Medulla oblongata (tissue), 1 donor: ENCODE measurements around the gene AMN1.
"Not testable (repeated sequence)": the region's sequence is repeated elsewhere in the genome, so short reads cannot be mapped to it uniquely, and the experiment has no call there.

Experiments
- DNase-seq: peaks from one replicate; pipeline ENCODE4 v3.0.0-alpha.2; 2015; ENCODE audit errors: extremely low spot score

AMN1 gene

DNA sequence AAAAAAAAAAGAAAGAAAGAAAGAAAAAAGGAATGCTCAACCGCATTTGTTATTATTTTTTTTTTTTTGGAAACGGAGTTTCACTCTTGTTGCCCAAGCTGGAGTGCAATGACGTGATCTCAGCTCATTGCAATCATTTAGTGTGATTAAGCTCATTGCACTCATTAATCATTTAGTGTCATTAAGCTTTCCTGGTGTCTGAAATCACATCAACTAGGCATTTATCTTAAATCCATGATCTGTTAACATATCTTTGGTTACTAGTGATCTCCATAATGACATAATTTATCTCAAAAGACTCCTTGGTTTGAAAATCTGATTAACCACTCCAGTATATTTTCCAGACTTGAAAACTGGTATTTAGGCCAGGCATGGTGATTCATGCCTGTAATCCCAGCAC lies 43.0 kb downstream of the AMN1 start:
- no peak for DNase-seq

DNA sequence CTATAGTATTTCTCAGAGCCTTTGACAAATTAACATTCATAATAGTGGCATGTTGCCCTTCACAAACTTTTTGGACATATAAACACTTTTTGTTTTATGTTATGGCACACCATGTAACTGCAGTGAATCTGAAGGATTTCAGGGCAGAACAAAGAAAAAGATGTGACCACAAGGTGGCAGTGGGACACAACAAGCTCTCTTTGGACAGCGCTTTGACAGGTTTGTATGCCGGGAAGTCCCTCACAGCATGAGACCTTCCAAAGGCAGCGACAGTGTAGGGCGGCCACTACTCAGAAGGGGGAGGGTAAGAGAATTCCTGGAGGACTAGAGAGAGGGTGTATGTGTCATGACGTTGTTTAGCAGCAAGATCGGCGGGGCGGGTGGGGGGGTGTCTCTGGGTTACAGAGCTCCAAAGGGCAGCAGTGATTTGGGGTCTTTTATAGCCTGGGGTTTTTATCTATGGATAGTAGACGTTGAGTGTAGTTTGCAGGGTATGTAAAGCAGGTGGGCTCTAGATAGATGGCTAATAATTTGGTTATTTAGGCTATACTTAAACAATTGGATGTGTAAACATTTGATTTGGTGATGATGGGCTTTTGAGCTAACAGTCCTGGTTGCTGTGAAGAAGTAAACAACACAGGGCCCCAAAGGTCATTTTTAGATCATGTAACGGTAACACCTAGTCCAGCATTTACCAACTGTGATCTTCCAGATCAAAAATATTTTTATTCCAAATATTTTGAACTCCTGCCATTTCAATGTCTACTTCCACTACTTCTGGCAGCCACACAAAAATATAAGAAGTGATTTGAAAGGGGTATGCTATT lies 46.5 kb downstream of the AMN1 start:
- DNase-seq = peak; percentile 59

DNA sequence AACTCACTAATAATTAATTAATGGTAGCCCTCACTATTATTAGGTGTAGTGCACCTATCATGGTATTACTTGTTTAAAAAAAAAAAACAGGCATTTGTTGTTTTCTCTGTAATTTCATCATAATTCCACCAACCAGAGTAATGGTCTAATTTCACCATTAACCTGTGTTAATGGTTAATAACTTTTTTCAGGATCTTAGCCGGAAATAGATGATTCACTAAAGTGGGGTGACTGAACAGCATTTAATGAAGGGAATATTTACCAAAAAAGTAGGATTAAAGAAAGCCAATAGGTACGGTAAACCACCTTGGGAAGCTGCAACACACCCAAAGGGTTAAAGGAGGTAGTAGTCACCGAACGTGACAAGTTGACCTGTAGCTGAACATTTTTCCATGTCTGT lies 56.3 kb downstream of the AMN1 start:
- no peak for DNase-seq

DNA sequence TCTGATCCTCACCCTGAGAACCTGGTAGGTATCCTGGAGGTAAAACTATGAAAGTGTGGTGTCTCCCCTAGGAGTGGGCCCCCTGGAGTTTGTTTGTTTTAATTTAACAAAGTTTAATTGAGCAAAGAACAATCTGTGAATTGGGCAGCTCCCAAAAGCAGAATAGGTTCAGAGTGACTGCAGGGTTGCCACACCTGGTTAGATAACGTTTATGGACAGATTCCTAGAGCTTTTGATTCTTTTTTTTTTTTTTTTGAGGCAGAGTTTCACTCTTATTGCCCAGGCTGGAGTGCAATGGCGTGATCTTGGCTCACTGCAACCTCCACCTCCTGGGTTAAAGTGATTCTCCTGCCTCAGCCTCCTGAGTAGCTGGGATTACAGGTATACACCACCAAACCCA lies 59.2 kb downstream of the AMN1 start:
- not testable (repeated sequence) for DNase-seq

DNA sequence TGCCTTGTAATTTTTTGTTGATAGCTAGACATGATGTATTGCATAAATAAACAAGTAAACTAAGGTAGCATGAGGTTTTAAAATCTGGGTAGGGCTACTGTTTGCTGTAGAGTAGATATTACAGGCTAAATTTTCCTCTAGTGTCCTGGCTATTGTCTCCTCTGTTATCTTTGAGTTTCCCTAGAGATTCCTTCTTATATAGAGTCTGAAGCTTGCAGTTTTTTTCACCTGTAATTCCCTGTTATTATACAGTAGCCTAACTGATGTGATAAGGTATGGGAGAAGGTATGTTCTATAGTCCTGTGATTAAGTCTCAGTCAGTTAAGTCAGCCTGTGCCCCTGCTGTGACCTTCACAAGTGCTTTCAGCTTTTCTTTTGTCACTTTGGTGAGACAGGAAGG lies 59.8 kb downstream of the AMN1 start:
- no peak for DNase-seq

DNA sequence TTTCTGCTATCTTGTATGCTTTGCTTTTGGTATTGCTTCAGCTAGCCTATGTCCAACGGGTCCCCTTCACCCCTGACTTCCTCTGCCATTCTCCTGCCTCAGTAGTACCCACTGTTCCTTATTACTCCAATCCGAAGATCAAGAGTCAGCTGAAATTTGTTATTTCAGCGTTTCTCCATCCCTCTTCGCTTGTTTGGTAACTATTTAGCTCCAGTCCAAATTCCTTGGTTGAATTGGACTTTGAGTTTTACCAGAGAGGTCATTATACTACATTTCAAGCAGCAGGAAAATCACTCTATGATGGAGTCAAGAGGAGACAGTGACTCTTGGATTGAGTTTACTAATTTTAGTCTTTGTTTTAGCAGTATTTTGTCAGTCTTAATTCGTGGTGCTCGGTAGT lies 64.8 kb downstream of the AMN1 start:
- DNase-seq = no peak

DNA sequence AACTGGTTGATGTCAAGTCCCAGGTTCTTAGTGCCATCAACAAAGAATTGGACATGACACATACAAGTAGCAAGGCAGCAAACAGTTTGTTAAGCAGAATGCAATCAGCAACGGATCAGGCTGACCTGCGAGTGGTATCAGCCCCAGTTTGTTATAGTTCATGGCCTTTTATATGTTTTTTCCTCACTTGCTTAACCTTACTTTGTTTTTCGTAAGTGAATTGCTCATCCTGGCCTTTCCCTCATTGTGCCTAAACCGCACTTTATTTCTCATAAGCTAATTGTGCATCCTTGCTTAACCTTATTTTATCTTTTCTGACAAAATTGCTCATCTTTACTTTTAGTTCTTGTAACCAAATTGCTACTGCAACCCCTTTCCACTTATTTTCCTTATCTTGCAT lies 65.2 kb downstream of the AMN1 start:
- DNase-seq = no peak

DNA sequence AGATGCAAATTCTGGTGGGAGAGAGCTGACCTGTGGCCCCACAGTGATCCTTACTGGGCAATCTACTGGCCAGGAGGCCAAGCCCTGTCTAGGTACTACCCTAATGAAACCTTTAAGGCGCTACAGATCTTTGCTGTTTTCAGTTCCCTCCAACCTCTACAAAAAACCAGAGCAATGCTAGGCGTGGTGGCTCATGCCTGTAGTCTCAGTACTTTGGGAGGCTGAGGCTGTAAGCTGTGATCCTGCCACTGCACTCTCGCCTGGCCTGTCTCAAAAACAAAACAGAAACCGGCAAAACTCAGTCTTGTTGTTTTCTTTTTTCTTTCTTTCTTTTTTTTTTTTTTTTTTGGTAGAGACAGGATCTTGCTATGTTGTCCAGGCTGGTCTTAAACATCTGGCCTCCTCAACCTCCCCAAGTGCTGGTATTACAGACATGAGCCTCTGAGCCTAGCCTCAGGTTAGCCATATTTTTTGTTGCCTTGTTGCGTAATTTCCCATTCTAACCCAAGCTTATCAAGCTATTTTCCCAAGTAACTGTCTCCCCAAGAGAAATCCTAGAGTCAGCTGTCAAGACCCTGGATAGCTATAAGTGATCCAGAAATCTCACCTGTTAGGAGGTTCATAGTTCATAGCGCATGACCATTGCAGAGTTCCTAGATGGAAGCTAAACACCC lies 66.5 kb downstream of the AMN1 start:
- DNase-seq = no peak

DNA sequence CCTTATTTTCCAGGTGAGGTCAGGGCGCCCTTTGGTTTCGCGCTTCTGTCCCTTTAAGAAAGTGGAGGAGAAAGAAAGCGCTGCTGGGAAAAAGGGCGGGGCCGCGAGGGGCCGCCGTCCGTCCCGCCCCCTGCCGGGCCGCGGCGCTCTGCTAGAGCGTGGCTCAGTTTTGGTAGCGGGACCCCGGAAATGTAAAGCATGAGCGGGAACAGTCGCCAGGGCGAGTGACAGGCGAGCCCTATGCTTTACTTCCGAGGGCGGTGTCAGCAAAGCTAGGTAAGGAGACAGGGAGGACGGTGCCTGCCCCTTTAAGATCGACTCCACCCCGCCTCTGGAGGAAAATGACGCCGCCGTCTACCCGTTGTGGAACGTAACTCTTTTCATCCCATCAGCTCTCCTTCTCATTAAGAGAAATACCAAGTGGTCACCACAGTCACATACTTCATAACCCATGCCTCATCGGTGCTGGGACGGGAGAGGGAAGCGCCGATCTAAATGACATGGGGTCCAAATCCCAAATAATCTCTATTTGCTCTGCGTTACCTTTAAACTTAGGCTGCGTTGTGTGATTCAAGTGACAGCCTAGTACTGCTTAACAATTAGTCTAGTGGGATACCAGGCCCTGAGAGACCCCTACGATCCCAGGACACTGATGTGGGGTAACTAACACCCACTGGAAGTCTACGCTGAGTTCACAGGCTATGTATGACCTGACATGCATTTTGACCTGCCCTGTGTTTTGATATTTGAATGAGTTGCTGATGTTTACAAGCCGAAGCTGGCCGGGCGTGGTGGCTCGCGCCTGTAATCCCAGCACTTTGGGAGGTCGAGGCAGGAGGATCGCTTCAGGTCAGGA lies 69.5 kb downstream of the AMN1 start, which contains the start of gene ETFBKMT:
TSS of gene ETFBKMT (plus strand) at position 602 of the 856 bp plus-strand sequence. CDS start 2,266 bp downstream, outside the sequence.
- DNase-seq = peak; percentile 93

DNA sequence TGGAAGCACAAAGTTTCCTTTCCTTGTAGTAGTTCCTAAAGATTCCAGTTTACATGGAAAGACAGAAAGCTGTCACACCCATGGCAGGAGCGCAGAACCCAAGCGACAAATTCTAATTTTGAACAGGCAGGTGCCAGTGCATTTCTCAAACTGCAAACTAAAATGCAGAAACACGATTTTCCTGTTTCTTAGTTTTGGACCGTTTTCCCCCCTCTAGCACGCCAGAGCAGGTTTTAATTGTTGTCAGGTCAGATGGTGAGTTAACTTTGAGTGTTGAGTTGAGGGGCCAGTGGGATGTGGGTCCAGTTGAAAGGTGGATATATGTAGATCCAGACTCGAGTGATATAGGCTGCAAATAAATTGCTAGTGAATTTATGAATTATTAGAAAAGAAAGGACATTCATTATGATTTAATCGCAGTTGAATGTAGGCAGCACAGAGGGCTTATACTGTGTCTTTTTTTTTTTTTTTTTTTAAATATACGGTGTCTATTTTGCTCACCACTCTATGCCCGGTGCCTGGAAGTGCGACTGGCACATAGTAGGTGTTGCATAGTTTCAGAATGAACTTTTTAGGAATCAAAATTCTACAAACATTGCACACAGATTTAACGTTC lies 70.2 kb downstream of the AMN1 start:
- DNase-seq = no peak

DNA sequence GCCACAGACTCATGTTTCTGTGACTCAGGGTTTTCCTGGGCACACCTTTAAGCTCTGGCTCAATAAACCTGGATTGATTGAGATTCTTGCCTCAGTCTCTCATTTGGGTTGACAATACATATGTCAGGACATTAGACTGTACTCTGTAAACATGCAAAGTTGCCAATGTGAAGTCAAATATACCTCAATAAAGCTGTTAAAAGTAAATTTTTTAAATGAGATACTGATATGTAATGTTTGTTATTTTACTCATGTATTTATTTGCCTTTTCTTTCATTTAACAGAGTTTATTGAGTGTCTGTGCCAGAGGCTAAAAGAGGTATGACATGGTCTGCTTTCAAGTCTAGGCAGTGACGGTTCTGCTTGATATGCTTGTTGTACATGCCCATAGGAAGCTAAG lies 73.0 kb downstream of the AMN1 start:
- no peak for DNase-seq

DNA sequence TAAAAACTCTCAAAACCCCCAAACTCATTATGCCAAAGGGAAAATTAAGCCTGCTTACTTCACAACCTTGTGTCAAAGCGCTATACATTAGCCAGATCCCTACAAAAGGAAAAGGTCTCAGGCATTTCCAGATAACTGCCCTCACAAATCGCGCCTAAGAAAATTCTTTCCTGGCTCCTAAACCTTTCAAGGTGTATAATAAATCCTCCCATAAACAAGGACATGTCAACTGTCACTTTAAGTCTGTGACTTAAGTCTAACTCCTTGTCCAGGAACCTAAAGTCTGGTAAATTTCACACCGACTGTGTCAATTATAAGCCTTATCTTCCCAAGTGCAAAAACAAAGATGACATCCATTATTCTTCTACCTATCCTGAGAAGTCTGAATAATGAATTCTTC lies 73.6 kb downstream of the AMN1 start:
- no peak for DNase-seq

DNA sequence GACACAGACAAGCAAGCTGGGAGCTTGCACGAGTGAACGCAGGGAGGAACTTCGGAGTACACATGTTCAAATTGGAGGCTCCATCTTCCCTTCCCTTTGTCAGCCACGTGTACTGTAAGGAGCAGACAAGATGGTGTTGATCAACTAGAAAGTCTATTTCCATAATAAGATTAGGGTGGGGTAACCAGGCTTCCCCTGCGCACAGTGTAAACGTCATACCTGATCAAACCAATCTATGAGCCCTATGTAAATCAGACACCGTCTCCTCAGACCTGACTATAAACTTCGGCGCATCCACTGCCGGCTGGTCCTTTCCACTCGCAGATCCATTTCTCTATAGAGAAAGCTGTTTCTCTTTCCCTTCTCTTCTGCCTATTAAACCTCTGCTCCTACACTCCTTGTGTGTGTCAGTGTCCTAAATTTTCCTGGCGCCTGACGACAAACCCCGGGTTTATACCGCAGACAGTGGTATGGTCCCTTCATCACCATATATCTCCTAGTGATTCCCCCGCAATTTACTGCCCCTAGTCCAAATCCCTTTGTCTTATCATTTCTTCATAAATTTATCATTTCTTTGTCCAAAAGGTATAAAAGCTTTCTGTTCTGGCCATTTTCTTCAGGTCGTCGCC lies 76.8 kb downstream of the AMN1 start:
- DNase-seq = no peak

DNA sequence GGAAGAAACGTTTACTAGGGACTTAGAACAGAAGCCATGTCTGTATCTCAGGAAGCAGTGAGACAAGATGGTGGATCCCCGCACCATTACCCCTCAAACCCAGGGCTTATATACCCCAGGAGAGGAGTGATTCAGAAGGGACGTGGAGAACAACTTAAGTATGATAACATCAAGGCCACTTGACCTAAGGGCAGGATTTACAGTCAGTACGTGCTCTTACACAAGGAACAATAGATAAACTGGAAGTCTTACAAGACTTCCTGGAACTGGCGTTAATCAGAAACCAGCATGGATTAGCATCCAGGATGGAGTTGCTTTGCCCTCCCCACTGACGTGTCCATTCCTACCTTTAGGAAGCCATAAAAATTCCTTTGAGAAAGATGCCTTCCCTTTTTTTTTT lies 77.9 kb downstream of the AMN1 start:
- DNase-seq = no peak

DNA sequence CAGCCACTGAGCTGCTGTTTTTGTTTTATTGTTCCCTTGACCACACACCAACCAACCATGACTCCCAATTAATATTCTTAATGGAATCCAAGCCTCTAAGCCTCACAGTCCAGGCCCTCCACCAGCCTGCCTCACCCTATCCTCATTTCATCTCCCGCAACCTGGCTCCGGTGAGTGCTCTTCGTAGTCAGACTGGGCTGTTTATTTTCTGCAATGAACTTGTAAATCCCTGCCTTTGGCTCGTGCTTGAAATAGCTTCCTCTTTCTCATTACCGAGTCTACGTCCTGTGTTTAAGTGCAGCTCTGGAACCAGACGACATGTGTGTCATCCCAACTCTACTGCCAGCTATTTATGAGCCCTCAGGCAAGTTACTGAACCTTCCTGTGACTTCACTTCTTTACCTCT lies 81.7 kb downstream of the AMN1 start:
- DNase-seq = no peak

DNA sequence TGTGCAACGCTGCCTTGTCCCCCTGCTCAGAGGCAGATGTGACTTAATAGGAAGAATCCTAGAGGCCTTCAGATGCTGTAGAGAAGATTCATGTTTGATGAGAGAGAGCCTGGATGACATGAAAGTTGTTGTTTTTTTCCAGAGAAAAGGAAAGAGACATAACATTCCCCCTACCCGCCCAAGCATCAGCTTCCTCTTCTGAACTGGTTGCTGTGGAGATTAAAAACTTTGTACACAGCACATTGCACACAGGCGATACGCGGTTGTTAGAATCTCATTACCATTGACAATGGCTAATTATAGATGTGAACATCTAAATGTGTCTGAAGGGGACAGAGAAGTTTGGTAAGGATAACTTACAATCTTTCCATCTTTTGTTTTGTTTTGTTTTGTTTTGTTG lies 82.9 kb downstream of the AMN1 start:
- DNase-seq = no peak

DNA sequence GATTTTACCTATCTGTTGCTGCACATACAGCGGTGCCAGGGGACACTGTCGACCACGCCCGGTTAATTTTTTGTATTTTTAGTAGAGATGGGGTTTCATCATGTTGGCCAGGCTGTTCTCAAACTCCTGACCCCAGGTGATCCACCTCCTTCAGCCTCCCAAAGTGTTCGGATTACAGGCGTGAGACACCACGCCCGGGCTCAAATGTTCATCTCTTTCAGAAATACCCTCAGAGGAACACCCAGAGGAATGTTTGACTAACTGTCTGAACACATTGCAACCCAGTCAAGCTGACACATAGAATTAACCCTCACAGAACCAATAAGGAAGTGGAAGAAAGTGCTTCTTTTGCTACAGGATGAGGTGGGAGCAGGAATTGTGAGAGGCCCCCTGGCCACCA lies 84.3 kb downstream of the AMN1 start:
- no peak for DNase-seq

DNA sequence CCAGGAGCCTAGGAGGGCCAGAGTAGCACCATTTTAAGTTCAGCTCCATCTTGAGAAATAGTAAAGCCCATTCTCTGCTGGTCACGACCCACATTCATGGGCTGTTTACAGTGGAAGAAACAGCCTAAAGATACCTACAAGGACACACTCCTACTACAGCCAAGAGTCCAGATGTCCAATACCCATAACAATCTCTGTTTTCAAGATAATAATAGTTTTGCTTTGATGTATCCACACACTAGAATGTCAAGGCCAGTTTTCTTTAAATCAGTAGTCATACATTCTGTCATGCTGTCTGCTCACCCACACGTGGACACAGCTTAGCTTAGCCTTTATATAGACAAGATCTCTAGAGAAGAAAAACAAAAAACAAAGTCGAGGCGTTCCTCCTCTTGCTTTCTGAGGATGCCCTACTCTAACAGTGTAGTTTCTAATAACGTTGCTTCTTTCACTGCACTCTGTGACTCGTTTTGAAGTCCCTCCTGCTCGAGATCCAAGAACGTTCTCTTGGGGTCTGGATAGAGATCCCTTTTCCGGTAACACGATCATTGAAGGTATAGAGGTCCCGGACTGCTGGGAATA lies 87.2 kb downstream of the AMN1 start:
- no peak for DNase-seq

DNA sequence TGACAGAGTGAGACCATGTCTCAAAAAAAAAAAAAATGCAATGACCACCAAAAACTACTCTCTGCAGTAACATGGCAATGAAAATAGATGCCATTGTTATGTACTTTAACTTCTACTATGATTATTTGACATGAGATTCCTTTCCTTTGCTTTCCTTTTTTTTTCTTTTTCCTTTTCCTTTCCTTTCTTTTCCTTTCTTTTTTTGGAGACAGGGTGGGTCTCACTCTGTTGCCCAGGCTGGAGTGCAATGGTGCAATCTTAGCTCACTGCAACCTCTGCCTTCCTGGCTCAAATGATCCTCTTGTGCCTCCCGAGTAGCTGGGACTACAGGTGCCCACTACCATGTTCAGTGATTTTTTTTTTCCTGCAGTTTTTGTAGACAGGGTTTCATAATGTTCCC lies 94.2 kb downstream of the AMN1 start:
- DNase-seq = no peak

DNA sequence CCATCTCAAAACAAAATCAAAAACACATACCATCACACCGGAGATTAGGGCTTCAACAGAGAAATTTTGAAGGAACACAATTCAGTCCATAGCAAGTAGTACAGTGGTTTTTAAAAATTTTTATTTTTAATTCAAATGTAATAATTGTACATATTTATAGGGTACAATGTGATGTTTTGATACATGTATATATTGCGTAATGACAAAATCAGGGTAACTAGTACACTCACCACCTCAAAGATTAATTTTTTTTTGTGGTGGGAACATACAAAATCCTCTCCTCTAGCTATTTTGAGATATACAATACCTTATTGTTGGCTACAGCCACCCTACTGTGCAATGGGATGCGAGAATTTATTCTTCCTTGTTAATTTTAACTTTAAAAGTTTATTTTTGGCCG lies 95.4 kb downstream of the AMN1 start:
- no peak for DNase-seq

DNA sequence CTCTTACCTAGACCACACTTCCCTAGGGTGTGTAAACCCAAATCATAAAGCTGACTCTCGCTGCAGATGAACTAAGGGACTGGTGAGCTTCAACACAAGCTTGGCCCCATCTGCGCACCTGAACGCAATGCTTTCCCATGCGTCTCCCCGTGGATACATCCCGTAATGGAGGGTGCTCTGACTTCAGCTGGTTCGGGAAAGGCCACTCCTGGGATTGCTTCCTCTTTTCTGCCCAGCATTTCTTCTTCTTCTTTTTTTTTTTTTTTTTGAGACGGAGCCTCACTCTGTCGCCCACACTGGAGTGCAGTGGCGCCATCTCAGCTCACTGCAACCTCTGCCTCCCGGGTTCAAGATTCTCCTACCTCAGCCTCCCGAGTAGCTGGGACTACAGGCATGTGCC lies 97.0 kb downstream of the AMN1 start:
- DNase-seq = no peak
